Neural cell (in vitro differentiated cells): Measurements from ENCODE around the gene CREM. TPM values are rescaled to one million over a fixed set of nuclear protein-coding genes. Genes with fewer than 3 reads are reported as not detected.

Experiments
- H2AFZ ChIP-seq: fragments of 200-600, 300-800 bp; sonication (generic), shearing (Covaris generic); 2 replicates; pipeline ENCODE4 v1.6.0; 2014; ENCODE audit warnings: low read depth, mild to moderate bottlenecking, antibody characterized with exemption, low read length, moderate library complexity
- H3F3A ChIP-seq: fragments of 200-600 bp; shearing (Covaris generic); 2 replicates; pipeline ENCODE4 v1.6.1; 2016; ENCODE audit warnings: mild to moderate bottlenecking, moderate library complexity, mixed read lengths, antibody characterized with exemption, low read length; ENCODE audit not compliant: insufficient read depth, poor library complexity, severe bottlenecking
- H3K27ac ChIP-seq: fragments of 200-600, 300-800 bp; sonication (generic), shearing (Covaris generic); 2 replicates; pipeline ENCODE4 v1.5.1; 2014; ENCODE audit warnings: mild to moderate bottlenecking, low read length, moderate library complexity
- H3K27me3 ChIP-seq: fragments of 300-800, 200-600 bp; sonication (generic), shearing (Covaris generic); 2 replicates; pipeline ENCODE4 v1.6.0; 2014; ENCODE audit warnings: mild to moderate bottlenecking, low read depth, low read length, moderate library complexity; ENCODE audit not compliant: insufficient read depth
- H3K36me3 ChIP-seq: fragments of 300-800, 200-600 bp; sonication (generic), shearing (Covaris generic); 2 replicates; pipeline ENCODE4 v1.5.1; 2014; ENCODE audit warnings: mild to moderate bottlenecking, antibody characterized with exemption, low read length, moderate library complexity; ENCODE audit not compliant: insufficient read depth
- H3K4me2 ChIP-seq: fragments of 300-800, 200-600 bp; sonication (generic), shearing (Covaris generic); 2 replicates; pipeline ENCODE4 v1.6.0; 2014; ENCODE audit warnings: mild to moderate bottlenecking, low read length
- H3K4me3 ChIP-seq: fragments of 300-800, 200-600 bp; sonication (generic), shearing (Covaris generic); 2 replicates; pipeline ENCODE4 v1.5.1; 2014; ENCODE audit warnings: mild to moderate bottlenecking, low read length, moderate library complexity
- H3K79me2 ChIP-seq: fragments of 200-600 bp; shearing (Covaris generic); replicated peaks from 2 replicates; pipeline ENCODE4 v1.6.0; 2014; ENCODE audit warnings: mild to moderate bottlenecking, low read length, moderate library complexity; ENCODE audit not compliant: insufficient read depth
- H3K9ac ChIP-seq: fragments of 300-800, 200-600 bp; sonication (generic), shearing (Covaris generic); 2 replicates; pipeline ENCODE4 v1.6.1; 2016; ENCODE audit warnings: mild to moderate bottlenecking, low read length, mixed read lengths
- H3K9me2 ChIP-seq: fragments of 200-600 bp; shearing (Covaris generic); 2 replicates; pipeline ENCODE4 v1.6.1; 2016; ENCODE audit warnings: mild to moderate bottlenecking, low read length, mixed read lengths; ENCODE audit not compliant: insufficient read depth
- H3K9me3 ChIP-seq: fragments of 200-600, 300-800 bp; sonication (generic), shearing (Covaris generic); 2 replicates; pipeline ENCODE4 v1.6.1; 2016; ENCODE audit warnings: mild to moderate bottlenecking, mixed run types, low read length, moderate library complexity, mixed read lengths
- H4K20me1 ChIP-seq: fragments of 200-600 bp; shearing (Covaris generic); 2 replicates; pipeline ENCODE4 v1.6.1; 2016; ENCODE audit warnings: mild to moderate bottlenecking, mixed run types; ENCODE audit not compliant: insufficient read depth
- EP300 ChIP-seq: fragments of 450-650 bp; conservative IDR thresholded peaks from 2 replicates; pipeline ENCODE4 v1.6.1; 2014; ENCODE audit warnings: antibody characterized with exemption, mild to moderate bottlenecking, moderate library complexity; ENCODE audit not compliant: poor library complexity, severe bottlenecking
- EZH2 ChIP-seq: fragments of 200-600, 300-800 bp; shearing (Covaris generic), sonication (generic); IDR thresholded peaks from 2 replicates; pipeline ENCODE4 v1.6.1; 2014; ENCODE audit warnings: antibody characterized with exemption, low read length, borderline replicate concordance, mild to moderate bottlenecking; ENCODE audit not compliant: insufficient read depth, poor library complexity, severe bottlenecking
- MXI1 ChIP-seq: fragments of 450-650 bp; conservative IDR thresholded peaks from 2 replicates; pipeline ENCODE4 v1.6.1; 2014; ENCODE audit warnings: antibody characterized with exemption, mild to moderate bottlenecking; ENCODE audit not compliant: poor library complexity, severe bottlenecking
- POLR2AphosphoS5 ChIP-seq: IDR thresholded peaks from 2 replicates; pipeline ENCODE4 v1.6.1; 2012
- RAD21 ChIP-seq: fragments of 450-650 bp; conservative IDR thresholded peaks from 2 replicates; pipeline ENCODE4 v1.6.1; 2014; ENCODE audit warnings: antibody characterized with exemption, mild to moderate bottlenecking, moderate library complexity
- SMC3 ChIP-seq: fragments of 450-650 bp; conservative IDR thresholded peaks from 2 replicates; pipeline ENCODE4 v1.6.1; 2014; ENCODE audit warnings: antibody characterized with exemption, mild to moderate bottlenecking, moderate library complexity; ENCODE audit not compliant: poor library complexity
- TAF1 ChIP-seq: IDR thresholded peaks from 2 replicates; pipeline ENCODE4 v1.6.1; 2012; ENCODE audit warnings: low read depth
- polyA plus RNA-seq: library from polyadenylated mRNA; depleted of rRNA; stranded (reverse); fragments of >200 nt; gene quantifications from 2 replicates; pipeline ENCODE4 v1.2.3, GENCODE V29; 2014
- TF ChIP-seq, protein P1 (sequence below): IDR thresholded peaks from 2 replicates; pipeline ENCODE4 v1.6.1; 2012; ENCODE audit warnings: borderline replicate concordance
- TF ChIP-seq, protein P2 (sequence below): fragments of 450-650 bp; IDR thresholded peaks from 2 replicates; pipeline ENCODE4 v1.5.1; 2014; ENCODE audit warnings: antibody characterized with exemption, mild to moderate bottlenecking, moderate library complexity; ENCODE audit not compliant: poor library complexity, severe bottlenecking

CREM gene
- polyA plus RNA-seq, 1 donor from 2014 or later: 67.3 TPM

DNA sequence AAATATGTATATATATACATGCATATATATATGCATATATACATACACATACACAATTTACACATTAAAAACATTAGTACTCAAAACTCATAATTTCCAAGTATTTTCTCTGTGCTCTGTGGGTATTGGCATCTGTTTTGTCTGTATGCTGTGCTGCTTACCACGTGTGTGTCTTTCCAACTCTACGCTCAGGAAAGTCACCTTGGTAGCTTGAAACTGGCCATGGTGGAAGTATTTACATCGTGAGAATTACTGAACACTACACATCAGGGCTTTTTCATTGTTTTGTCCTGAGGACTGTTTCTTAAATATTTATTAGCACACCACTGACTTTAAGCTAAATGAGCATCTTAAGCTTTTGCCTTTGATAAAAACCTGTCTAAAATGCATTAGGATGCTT lies 79.6 kb downstream of the CREM start:
- H4K20me1 ChIP-seq: no peaks in the 10 kb centered on the region
- no peaks in the 10 kb centered on the region for H3K9me3 ChIP-seq
- H3F3A ChIP-seq: no peaks in the 10 kb centered on the region
- no peaks in the 10 kb centered on the region for H3K36me3 ChIP-seq
- H2AFZ ChIP-seq: no peak overlapping the region
- no peaks in the 10 kb centered on the region for H3K9me2 ChIP-seq
- H3K9ac ChIP-seq: no peak overlapping the region
- no peaks in the 10 kb centered on the region for H3K27me3 ChIP-seq
- no peak overlapping the region for H3K4me3 ChIP-seq
- no peak overlapping the region for H3K4me2 ChIP-seq
- TF ChIP-seq RAD21: no peak
- TF ChIP-seq EZH2: no peak
- TF ChIP-seq POLR2AphosphoS5: no peak
- TF ChIP-seq TAF1: no peak
- no peak for TF ChIP-seq SMC3
- TF ChIP-seq, protein P1, sequence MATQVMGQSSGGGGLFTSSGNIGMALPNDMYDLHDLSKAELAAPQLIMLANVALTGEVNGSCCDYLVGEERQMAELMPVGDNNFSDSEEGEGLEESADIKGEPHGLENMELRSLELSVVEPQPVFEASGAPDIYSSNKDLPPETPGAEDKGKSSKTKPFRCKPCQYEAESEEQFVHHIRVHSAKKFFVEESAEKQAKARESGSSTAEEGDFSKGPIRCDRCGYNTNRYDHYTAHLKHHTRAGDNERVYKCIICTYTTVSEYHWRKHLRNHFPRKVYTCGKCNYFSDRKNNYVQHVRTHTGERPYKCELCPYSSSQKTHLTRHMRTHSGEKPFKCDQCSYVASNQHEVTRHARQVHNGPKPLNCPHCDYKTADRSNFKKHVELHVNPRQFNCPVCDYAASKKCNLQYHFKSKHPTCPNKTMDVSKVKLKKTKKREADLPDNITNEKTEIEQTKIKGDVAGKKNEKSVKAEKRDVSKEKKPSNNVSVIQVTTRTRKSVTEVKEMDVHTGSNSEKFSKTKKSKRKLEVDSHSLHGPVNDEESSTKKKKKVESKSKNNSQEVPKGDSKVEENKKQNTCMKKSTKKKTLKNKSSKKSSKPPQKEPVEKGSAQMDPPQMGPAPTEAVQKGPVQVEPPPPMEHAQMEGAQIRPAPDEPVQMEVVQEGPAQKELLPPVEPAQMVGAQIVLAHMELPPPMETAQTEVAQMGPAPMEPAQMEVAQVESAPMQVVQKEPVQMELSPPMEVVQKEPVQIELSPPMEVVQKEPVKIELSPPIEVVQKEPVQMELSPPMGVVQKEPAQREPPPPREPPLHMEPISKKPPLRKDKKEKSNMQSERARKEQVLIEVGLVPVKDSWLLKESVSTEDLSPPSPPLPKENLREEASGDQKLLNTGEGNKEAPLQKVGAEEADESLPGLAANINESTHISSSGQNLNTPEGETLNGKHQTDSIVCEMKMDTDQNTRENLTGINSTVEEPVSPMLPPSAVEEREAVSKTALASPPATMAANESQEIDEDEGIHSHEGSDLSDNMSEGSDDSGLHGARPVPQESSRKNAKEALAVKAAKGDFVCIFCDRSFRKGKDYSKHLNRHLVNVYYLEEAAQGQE: no peak
- no peak for TF ChIP-seq MXI1
- TF ChIP-seq, protein P2, sequence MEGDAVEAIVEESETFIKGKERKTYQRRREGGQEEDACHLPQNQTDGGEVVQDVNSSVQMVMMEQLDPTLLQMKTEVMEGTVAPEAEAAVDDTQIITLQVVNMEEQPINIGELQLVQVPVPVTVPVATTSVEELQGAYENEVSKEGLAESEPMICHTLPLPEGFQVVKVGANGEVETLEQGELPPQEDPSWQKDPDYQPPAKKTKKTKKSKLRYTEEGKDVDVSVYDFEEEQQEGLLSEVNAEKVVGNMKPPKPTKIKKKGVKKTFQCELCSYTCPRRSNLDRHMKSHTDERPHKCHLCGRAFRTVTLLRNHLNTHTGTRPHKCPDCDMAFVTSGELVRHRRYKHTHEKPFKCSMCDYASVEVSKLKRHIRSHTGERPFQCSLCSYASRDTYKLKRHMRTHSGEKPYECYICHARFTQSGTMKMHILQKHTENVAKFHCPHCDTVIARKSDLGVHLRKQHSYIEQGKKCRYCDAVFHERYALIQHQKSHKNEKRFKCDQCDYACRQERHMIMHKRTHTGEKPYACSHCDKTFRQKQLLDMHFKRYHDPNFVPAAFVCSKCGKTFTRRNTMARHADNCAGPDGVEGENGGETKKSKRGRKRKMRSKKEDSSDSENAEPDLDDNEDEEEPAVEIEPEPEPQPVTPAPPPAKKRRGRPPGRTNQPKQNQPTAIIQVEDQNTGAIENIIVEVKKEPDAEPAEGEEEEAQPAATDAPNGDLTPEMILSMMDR: no peak
- no peak for TF ChIP-seq EP300
- H3K79me2 ChIP-seq: no peaks in the 10 kb centered on the region
- H3K27ac ChIP-seq: no peak overlapping the region

DNA sequence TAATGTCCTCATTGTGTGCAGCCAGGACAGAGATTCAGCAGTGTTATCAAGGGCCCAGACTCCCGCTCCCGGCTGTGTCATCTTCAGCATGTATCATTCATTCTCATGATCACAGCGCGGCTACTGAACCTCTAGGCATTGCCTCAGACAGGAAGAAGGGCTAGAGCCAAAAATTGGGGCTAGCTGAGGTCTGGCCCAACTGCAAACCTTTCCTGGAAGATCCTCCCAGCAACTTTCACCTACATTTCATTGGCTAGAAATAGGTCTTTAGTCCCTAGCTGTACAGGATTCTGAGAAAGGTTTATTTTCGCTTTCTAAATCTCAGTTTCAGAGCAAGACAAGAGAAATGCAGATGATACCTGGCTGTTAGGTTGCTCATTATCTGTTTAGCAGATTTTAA lies 81.9 kb downstream of the CREM start:
- Histone ChIP-seq H3K4me3 (no peak overlapping the region), H4K20me1 (no peaks in the 10 kb centered on the region), H3K36me3 (no peaks in the 10 kb centered on the region), H3K27ac (no peak overlapping the region), H3K79me2 (no peaks in the 10 kb centered on the region), H2AFZ (no peak overlapping the region), H3K9me2 (no peaks in the 10 kb centered on the region), H3K9me3 (no peaks in the 10 kb centered on the region), H3K27me3 (no peaks in the 10 kb centered on the region), H3F3A (no peaks in the 10 kb centered on the region), H3K4me2 (no peak overlapping the region), H3K9ac (no peak overlapping the region)
- no peak for TF ChIP-seq RAD21
- TF ChIP-seq, protein P2: no peak
- no peak for TF ChIP-seq TAF1
- no peak for TF ChIP-seq EZH2
- TF ChIP-seq POLR2AphosphoS5: no peak
- TF ChIP-seq, protein P1: no peak
- TF ChIP-seq MXI1: no peak
- no peak for TF ChIP-seq SMC3
- no peak for TF ChIP-seq EP300
